Measurements from ENCODE around the gene COQ8B.
"Not testable (repeated sequence)": the region's sequence is repeated elsewhere in the genome, so short reads cannot be mapped to it uniquely, and the experiment has no call there.

DNA sequence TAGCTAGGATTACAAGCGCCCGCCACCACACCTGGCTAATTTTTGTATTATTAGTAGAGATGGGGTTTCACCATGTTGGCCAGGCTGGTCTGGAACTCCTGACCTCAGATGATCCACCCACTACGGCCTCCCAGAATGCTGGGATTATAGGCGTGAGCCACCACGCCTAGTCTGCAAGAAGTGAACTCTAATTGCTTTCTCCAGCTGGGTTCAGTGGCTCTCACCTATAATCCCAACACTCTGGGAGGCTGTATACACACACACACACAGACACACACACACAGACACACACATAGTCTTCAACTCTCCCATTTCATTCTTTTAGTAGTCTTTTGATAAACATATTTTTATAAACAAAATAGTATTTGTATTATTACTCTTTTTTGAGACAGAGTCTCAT is 13.4 kb upstream of the COQ8B start:
- TF ChIP-seq, protein P1, sequence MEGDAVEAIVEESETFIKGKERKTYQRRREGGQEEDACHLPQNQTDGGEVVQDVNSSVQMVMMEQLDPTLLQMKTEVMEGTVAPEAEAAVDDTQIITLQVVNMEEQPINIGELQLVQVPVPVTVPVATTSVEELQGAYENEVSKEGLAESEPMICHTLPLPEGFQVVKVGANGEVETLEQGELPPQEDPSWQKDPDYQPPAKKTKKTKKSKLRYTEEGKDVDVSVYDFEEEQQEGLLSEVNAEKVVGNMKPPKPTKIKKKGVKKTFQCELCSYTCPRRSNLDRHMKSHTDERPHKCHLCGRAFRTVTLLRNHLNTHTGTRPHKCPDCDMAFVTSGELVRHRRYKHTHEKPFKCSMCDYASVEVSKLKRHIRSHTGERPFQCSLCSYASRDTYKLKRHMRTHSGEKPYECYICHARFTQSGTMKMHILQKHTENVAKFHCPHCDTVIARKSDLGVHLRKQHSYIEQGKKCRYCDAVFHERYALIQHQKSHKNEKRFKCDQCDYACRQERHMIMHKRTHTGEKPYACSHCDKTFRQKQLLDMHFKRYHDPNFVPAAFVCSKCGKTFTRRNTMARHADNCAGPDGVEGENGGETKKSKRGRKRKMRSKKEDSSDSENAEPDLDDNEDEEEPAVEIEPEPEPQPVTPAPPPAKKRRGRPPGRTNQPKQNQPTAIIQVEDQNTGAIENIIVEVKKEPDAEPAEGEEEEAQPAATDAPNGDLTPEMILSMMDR (IDR thresholded peaks at IDR 0.05) = not testable (repeated sequence)
- TF ChIP-seq EZH2 (IDR thresholded peaks at IDR 0.05; ENCODE audit: borderline replicate concordance, insufficient read depth, low read depth, low read length, poor library complexity, severe bottlenecking) = not testable (repeated sequence)
